ENCODE measurements around the gene TTYH1. TPM values are rescaled to one million over a fixed set of nuclear protein-coding genes. Genes with fewer than 3 reads are reported as not detected.

The TTYH1 gene
- polyA plus RNA-seq, 1 donor, result 8.2 TPM

DNA sequence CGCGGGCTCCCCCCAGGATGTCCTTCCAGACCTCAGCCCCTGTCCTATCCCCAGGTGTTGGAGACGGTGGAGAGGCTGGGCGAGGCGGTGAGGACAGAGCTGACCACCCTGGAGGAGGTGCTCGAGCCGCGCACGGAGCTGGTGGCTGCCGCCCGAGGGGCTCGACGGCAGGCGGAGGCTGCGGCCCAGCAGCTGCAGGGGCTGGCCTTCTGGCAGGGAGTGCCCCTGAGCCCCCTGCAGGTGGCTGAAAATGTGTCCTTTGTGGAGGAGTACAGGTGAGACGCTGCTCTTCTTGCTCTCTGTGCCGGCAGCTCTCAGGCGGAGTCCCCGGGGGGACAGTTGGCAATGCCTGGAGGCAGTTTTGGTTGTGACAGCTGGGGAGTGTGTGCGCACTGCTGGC lies 6.9 kb downstream of the TTYH1 start:
- WGBS (ENCODE audit: insufficient coverage, low lambda C conversion rate), result no CpG with 5 or more reads among the region's 20 CpGs
- Histone ChIP-seq H3K4me3 (ENCODE audit: low read length) (no peak overlapping the region), H3K9me3 (ENCODE audit: control insufficient read depth, low read depth, low read length) (no peaks in the 10 kb centered on the region), H3K27ac (ENCODE audit: low read length) (no peak overlapping the region), H3K4me1 (ENCODE audit: control insufficient read depth, insufficient read depth, low read length) (peaks cover 13% of the 10 kb centered on the region), H3K36me3 (ENCODE audit: control insufficient read depth, insufficient read depth, low read length) (no peaks in the 10 kb centered on the region), H3K27me3 (ENCODE audit: control insufficient read depth, insufficient read depth, low read length) (peaks cover 21% of the 10 kb centered on the region)
- DNase-seq, result no peak

DNA sequence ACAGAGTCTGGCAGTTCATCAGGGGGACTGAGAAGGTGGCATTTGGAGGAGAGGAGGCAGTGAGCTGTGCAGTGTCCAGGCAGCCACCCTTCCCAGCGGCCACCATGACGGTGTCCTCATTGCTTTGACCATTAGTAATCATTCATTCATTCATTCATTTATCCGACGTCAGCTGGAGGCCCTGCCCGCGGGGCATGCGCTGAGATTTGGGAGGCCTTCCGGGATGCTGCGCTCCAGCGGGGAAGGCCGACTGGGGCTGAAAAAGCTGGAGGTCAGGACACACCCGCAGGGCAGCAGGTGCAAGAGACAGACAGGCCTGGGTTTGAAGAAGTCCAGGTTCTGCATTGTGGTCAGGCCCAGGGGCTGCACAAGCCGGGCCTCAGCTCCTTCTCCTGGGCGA lies 8.9 kb downstream of the TTYH1 start:
- Histone ChIP-seq H3K36me3 (ENCODE audit: control insufficient read depth, insufficient read depth, low read length) (no peaks in the 10 kb centered on the region), H3K4me1 (ENCODE audit: control insufficient read depth, insufficient read depth, low read length) (peaks cover 10% of the 10 kb centered on the region), H3K9me3 (ENCODE audit: control insufficient read depth, low read depth, low read length) (no peaks in the 10 kb centered on the region), H3K27ac (ENCODE audit: low read length) (no peak overlapping the region), H3K27me3 (ENCODE audit: control insufficient read depth, insufficient read depth, low read length) (peaks cover 22% of the 10 kb centered on the region), H3K4me3 (ENCODE audit: low read length) (no peak overlapping the region)
- no CpG with 5 or more reads among the region's 14 CpGs for WGBS (ENCODE audit: insufficient coverage, low lambda C conversion rate)
- DNase-seq, result no peak

DNA sequence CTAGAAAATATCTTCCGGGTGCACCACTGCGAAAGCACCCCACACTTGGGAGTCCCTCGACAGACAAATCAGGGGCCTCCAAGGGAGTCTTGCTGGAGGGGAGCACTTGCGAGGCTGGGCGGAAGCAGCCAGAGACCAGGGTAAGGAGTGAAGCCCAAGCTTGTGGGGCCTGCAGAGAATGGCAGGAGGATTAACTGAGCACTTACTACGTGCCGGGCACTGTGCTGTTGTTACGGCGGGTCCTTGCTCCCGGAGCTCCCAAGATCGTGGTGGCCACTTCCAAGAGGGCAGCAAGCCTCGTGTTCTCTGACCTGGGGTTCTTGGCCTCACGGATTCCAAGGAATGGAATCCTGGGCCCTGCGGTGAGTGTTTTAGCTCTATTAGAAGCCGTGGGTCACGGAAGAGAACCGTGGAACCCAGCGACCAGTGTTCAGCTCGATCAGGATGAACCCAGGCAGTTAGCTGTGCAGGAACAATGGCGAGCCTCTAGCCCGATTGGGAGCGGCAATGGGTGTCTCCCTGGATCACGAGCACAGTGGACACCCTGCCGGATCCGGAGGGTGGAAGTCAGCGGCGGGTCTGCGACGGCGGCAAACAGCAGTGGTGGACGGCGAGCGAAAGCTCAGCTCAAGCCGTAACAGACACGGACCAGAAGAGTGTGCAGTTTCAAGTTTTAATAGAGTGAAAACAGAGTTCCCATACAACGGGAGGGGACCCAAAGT lies 9.6 kb downstream of the TTYH1 start:
- H3K4me3 ChIP-seq (ENCODE audit: low read length), result no peak overlapping the region
- H3K27me3 ChIP-seq (ENCODE audit: control insufficient read depth, insufficient read depth, low read length), result peaks cover 26% of the 10 kb centered on the region
- peaks cover 7% of the 10 kb centered on the region for H3K4me1 ChIP-seq (ENCODE audit: control insufficient read depth, insufficient read depth, low read length)
- DNase-seq, result no peak
- WGBS (ENCODE audit: insufficient coverage, low lambda C conversion rate), result no CpG with 5 or more reads among the region's 36 CpGs
- H3K36me3 ChIP-seq (ENCODE audit: control insufficient read depth, insufficient read depth, low read length), result no peaks in the 10 kb centered on the region
- no peaks in the 10 kb centered on the region for H3K9me3 ChIP-seq (ENCODE audit: control insufficient read depth, low read depth, low read length)
- H3K27ac ChIP-seq (ENCODE audit: low read length), result no peak overlapping the region

DNA sequence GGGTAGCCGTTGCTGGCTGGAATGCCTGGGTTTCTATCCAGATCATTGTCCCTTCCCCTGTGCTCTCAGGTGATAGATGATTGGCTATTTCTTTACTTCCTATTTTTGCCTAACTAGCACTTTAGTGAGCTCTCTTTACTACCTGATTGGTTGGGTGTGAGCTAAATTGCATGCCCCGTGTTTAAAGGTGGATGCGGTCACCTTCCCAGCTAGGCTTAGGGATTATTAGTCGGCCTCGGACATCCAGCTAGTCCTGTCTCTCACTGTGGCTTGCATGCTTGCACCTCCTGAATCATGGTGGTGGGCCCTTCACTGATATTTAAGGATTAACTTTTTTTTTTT lies 10.1 kb downstream of the TTYH1 start:
- Histone ChIP-seq H3K4me3 (ENCODE audit: low read length) (no peak overlapping the region), H3K4me1 (ENCODE audit: control insufficient read depth, insufficient read depth, low read length) (peaks cover 7% of the 10 kb centered on the region), H3K36me3 (ENCODE audit: control insufficient read depth, insufficient read depth, low read length) (no peaks in the 10 kb centered on the region), H3K27ac (ENCODE audit: low read length) (no peak overlapping the region), H3K27me3 (ENCODE audit: control insufficient read depth, insufficient read depth, low read length) (peaks cover 31% of the 10 kb centered on the region), H3K9me3 (ENCODE audit: control insufficient read depth, low read depth, low read length) (no peaks in the 10 kb centered on the region)
- no peak for DNase-seq
- WGBS (ENCODE audit: insufficient coverage, low lambda C conversion rate), result no CpG with 5 or more reads among the region's 5 CpGs

DNA sequence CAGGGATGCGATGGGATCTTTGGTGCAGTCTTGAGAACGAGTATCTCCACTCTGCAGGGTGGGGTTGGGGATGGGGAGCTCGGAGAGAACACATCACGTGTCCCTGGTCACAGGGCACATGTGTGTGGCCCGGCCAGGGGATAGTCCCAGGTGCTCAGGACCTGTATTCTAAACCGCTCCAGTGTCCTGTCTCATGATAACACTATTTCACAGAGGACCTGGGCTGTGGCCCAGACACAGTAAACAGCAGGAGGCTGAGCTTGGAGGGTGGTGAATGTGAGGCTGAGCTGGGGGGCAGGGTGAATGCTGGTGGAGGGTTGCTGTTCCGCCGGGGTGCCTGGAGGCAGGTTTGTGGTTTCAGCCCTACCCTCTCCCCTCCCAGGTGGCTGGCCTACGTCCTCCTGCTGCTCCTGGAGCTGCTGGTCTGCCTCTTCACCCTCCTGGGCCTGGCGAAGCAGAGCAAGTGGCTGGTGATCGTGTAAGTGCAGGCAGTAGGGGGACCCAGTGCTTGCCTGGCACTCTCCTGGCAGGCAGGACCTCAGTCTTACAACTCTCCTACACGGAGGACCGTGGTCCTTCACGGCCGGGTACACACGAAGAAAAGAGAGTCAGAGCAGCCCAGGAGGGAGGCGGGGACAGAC lies 11.1 kb downstream of the TTYH1 start:
- WGBS (ENCODE audit: insufficient coverage, low lambda C conversion rate), result no CpG with 5 or more reads among the region's 17 CpGs
- peaks cover 26% of the 10 kb centered on the region for H3K27me3 ChIP-seq (ENCODE audit: control insufficient read depth, insufficient read depth, low read length)
- no peaks in the 10 kb centered on the region for H3K36me3 ChIP-seq (ENCODE audit: control insufficient read depth, insufficient read depth, low read length)
- H3K9me3 ChIP-seq (ENCODE audit: control insufficient read depth, low read depth, low read length), result no peaks in the 10 kb centered on the region
- H3K27ac ChIP-seq (ENCODE audit: low read length), result no peak overlapping the region
- H3K4me1 ChIP-seq (ENCODE audit: control insufficient read depth, insufficient read depth, low read length), result peaks cover 10% of the 10 kb centered on the region
- no peak for DNase-seq
- no peak overlapping the region for H3K4me3 ChIP-seq (ENCODE audit: low read length)

DNA sequence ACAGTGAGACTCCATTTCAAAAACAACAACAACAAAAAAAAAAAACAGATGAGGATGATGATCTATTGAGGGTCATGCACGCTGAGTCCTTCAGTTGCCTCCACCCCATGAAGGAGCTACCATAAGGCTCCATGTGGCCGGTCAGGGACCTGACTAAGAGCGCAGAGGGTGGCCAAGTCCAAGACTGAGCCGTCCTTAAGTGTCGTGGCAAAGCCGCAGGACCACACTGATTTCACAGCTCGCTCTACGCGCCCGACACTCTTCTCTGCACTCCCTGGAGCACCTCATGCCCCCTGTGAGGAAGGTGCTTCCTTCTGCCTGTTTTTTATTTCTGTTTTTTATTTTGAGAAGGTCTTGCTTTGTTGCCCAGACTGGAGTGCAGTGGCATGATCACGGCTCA lies 12.3 kb downstream of the TTYH1 start:
- H3K4me3 ChIP-seq (ENCODE audit: low read length), result no peak overlapping the region
- WGBS (ENCODE audit: insufficient coverage, low lambda C conversion rate), result no CpG with 5 or more reads among the region's 11 CpGs
- no peak for DNase-seq
- H3K4me1 ChIP-seq (ENCODE audit: control insufficient read depth, insufficient read depth, low read length), result peaks cover 10% of the 10 kb centered on the region
- no peaks in the 10 kb centered on the region for H3K36me3 ChIP-seq (ENCODE audit: control insufficient read depth, insufficient read depth, low read length)
- H3K9me3 ChIP-seq (ENCODE audit: control insufficient read depth, low read depth, low read length), result no peaks in the 10 kb centered on the region
- no peak overlapping the region for H3K27ac ChIP-seq (ENCODE audit: low read length)
- H3K27me3 ChIP-seq (ENCODE audit: control insufficient read depth, insufficient read depth, low read length), result peaks cover 21% of the 10 kb centered on the region

DNA sequence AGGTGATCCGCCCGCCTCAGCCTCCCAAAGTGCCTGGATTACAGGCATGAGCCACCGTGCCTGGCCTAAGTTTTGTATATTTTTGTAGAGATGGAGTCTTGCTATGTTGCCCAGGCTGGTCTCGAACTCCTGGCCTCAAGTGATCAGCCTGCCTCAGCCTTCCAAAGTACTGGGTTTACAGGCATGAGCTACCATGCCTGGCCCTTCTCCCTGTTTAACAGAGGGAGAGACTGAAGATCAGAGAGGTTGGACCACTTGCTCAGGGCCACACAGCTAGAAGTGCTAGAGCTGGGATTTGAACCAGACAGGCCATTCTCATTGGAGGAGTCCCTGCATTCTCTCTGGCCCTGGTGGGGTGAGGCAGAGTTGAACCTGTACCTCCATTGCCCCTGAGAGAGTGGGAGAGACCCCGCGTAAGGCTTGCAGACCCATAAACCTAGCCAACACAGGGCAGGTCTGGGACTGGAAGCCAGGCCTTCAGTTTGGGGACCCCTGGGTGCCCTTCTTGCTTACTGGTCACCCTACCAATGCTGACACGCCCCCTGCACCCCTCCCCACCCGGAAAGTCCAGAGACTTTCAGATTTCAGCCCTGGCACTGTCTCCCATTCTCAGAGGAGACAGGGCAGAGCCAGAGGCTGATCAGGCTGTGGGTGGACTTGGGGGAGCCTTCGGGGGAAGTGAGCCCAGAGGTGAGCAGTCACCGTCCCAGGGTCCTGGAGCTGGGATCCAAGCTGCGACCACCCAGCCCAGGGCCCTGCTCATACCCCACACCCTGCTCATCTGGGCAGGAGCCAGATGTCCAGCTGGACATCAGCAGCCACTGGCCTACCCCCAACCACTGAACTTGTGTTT lies 13.3 kb downstream of the TTYH1 start:
- H3K4me1 ChIP-seq (ENCODE audit: control insufficient read depth, insufficient read depth, low read length), result peaks cover 10% of the 10 kb centered on the region
- H3K27me3 ChIP-seq (ENCODE audit: control insufficient read depth, insufficient read depth, low read length), result peaks cover 21% of the 10 kb centered on the region
- no peak for DNase-seq
- no peak overlapping the region for H3K4me3 ChIP-seq (ENCODE audit: low read length)
- H3K9me3 ChIP-seq (ENCODE audit: control insufficient read depth, low read depth, low read length), result no peaks in the 10 kb centered on the region
- WGBS (ENCODE audit: insufficient coverage, low lambda C conversion rate), result no CpG with 5 or more reads among the region's 11 CpGs
- H3K27ac ChIP-seq (ENCODE audit: low read length), result no peak overlapping the region
- no peaks in the 10 kb centered on the region for H3K36me3 ChIP-seq (ENCODE audit: control insufficient read depth, insufficient read depth, low read length)

DNA sequence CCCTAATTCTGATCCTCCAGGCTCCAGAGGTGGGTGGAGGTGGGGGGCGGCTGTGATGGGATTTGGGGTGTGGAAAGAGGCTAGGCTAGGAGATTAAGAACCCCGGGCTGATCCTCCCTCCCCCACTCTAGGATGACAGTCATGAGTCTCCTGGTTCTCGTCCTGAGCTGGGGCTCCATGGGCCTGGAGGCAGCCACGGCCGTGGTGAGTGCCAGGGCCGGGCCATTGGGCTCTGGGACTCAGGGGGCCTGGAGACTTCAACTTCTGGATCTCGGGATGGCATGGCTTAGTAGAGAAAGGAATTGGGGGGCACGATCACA lies 13.9 kb downstream of the TTYH1 start:
- Histone ChIP-seq H3K36me3 (ENCODE audit: control insufficient read depth, insufficient read depth, low read length) (no peaks in the 10 kb centered on the region), H3K4me1 (ENCODE audit: control insufficient read depth, insufficient read depth, low read length) (peaks cover 10% of the 10 kb centered on the region), H3K27ac (ENCODE audit: low read length) (no peak overlapping the region), H3K27me3 (ENCODE audit: control insufficient read depth, insufficient read depth, low read length) (peaks cover 21% of the 10 kb centered on the region), H3K9me3 (ENCODE audit: control insufficient read depth, low read depth, low read length) (no peaks in the 10 kb centered on the region), H3K4me3 (ENCODE audit: low read length) (no peak overlapping the region)
- no peak for DNase-seq
- no CpG with 5 or more reads among the region's 8 CpGs for WGBS (ENCODE audit: insufficient coverage, low lambda C conversion rate)

DNA sequence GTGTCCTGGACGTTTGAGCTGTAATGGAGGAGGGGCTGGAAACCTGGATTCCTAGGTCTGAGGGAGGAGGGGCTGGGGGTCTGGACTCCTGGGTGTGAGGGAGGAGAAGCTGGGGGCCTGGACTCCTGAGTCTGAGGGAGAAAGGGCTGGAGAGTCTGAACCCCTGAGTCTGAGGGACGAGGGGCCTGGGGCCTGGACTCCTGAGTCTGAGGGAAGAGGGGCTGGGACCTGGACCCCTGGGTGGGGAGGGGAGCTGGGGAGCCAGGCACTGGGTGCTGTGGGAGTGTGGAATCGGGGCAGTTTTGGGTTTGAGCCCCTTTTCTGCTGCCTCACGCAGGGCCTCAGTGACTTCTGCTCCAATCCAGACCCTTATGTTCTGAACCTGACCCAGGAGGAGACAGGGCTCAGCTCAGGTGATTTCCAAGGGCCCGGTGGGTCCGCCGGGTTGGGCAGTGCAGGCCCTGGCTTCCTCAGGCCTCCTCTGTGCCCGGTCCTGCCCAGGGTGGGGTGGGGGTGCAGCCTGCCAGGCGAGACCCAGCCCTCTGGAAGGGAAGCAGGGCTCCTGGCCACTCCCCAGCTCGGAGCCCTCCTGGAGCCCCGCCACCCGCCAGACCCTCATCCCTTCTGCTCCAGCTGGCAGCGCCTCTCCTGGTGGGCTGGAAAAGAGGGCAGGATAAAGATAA lies 14.4 kb downstream of the TTYH1 start:
- DNase-seq, result no peak
- no CpG with 5 or more reads among the region's 13 CpGs for WGBS (ENCODE audit: insufficient coverage, low lambda C conversion rate)
- no peak overlapping the region for H3K4me3 ChIP-seq (ENCODE audit: low read length)

More for the DNA sequence above, 14.4 kb downstream of the TTYH1 start:
- H3K27me3 ChIP-seq (ENCODE audit: control insufficient read depth, insufficient read depth, low read length), result peaks cover 21% of the 10 kb centered on the region
- H3K9me3 ChIP-seq (ENCODE audit: control insufficient read depth, low read depth, low read length), result no peaks in the 10 kb centered on the region
- peaks cover 11% of the 10 kb centered on the region for H3K4me1 ChIP-seq (ENCODE audit: control insufficient read depth, insufficient read depth, low read length)
- H3K36me3 ChIP-seq (ENCODE audit: control insufficient read depth, insufficient read depth, low read length), result no peaks in the 10 kb centered on the region
- H3K27ac ChIP-seq (ENCODE audit: low read length), result no peak overlapping the region

All from large intestine (tissue), 3 donors.